ENCODE data around the gene MAPRE3. TPM values are rescaled to one million over a fixed set of nuclear protein-coding genes. Genes with fewer than 3 reads are reported as not detected.
A peak's percentile ranks its signal among the peaks of the same experiment; 100 is the strongest.

Gene MAPRE3
- total RNA-seq, 1 donor from 2014 or later: 23.0 TPM

DNA sequence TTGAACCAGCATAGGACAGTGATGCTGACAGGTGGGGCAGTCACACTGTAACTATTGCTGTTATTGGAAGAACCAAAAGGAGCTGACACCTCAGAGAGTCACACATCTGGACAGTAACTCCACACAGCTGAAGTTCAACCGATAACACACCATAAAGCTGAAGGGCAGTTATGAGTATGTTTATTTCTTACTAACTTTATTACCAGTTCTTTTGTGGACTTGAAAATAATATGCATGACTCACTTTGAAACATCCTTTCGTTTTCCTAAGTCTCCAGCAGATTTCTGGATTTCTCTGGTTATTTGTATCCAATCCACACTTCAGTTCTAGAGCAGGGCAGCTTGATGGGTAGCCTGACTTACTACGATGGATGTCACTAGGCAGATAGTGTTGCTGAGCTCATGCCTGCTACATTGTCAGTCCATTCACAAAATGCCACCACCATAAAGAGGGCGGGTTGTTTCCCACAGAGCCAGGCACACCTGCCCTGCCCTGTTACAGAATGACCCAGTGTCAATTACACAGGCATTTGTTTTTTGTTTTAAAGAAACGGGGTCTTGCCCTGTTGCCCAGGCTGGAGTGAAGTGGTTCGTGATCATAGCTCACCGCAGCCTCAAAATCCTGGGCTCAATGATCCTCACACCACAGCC is 72.7 kb downstream of the MAPRE3 start:
- TF ChIP-seq, protein P1, sequence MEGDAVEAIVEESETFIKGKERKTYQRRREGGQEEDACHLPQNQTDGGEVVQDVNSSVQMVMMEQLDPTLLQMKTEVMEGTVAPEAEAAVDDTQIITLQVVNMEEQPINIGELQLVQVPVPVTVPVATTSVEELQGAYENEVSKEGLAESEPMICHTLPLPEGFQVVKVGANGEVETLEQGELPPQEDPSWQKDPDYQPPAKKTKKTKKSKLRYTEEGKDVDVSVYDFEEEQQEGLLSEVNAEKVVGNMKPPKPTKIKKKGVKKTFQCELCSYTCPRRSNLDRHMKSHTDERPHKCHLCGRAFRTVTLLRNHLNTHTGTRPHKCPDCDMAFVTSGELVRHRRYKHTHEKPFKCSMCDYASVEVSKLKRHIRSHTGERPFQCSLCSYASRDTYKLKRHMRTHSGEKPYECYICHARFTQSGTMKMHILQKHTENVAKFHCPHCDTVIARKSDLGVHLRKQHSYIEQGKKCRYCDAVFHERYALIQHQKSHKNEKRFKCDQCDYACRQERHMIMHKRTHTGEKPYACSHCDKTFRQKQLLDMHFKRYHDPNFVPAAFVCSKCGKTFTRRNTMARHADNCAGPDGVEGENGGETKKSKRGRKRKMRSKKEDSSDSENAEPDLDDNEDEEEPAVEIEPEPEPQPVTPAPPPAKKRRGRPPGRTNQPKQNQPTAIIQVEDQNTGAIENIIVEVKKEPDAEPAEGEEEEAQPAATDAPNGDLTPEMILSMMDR (IDR thresholded peaks at IDR 0.05): no peak
- Histone ChIP-seq H3K9me3 (no peaks in the 10 kb centered on the region), H3K27me3 (no peaks in the 10 kb centered on the region), H3K27ac (no peak overlapping the region), H3K4me3 (no peak overlapping the region), H3K4me1 (no peaks in the 10 kb centered on the region), H3K36me3 (peaks cover 35% of the 10 kb centered on the region)
- intact Hi-C loops (cut with DNase I): no loop called here
- DNase-seq: no peak
- ATAC-seq: no peak

DNA sequence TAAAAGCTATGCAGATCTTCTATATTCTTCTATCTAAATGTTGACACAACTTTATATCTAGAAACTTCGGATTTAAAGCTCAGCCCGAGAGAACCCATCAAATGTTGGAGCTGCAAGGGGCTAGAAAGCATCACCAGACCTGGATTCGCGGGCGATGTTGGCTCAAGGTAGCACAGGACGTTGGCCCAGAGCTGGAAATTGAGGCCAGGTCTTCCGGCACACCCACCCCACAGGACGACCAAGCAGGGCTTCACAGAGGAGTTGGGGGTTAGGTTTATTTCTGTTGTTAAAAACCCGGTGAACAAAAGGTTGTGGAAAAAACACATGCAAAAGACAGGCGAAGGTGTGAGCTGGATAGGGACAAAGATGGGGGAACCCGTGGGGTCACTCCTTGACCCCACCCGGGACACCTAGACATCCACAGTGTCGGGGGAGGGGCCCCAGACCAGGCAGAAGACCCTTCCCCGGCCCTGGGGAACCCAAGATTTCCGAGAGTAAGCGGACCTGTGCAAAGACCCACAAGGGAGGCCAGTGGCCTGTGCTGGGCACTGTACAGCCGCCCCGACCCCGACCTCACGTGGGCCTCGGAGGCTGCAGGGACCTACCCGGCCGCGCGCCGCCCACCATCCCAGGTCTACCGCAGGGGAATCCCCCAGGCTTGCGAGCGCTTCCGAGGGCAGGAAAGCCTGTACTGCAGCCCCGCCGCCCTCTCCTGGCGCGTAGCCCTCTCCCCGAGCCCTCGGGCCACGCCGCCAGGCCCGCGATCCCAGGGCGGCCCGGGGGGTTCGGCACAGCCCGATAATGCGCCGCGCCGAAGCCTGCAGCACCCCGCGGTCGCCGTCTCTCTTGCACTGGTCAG is 79.2 kb downstream of the MAPRE3 start:
- H3K27me3 ChIP-seq: no peaks in the 10 kb centered on the region
- intact Hi-C loops (cut with DNase I): no loop called here
- TF ChIP-seq, protein P1 (IDR thresholded peaks at IDR 0.05): no peak
- H3K36me3 ChIP-seq: peaks cover 15% of the 10 kb centered on the region
- peaks cover 13% of the 10 kb centered on the region for H3K4me1 ChIP-seq
- peak overlapping the region; percentile 85 for H3K4me3 ChIP-seq
- DNase-seq (peak; percentile 82), ATAC-seq (peak; percentile 40)
- H3K9me3 ChIP-seq: no peaks in the 10 kb centered on the region
- H3K27ac ChIP-seq: peak overlapping the region; percentile 78

DNA sequence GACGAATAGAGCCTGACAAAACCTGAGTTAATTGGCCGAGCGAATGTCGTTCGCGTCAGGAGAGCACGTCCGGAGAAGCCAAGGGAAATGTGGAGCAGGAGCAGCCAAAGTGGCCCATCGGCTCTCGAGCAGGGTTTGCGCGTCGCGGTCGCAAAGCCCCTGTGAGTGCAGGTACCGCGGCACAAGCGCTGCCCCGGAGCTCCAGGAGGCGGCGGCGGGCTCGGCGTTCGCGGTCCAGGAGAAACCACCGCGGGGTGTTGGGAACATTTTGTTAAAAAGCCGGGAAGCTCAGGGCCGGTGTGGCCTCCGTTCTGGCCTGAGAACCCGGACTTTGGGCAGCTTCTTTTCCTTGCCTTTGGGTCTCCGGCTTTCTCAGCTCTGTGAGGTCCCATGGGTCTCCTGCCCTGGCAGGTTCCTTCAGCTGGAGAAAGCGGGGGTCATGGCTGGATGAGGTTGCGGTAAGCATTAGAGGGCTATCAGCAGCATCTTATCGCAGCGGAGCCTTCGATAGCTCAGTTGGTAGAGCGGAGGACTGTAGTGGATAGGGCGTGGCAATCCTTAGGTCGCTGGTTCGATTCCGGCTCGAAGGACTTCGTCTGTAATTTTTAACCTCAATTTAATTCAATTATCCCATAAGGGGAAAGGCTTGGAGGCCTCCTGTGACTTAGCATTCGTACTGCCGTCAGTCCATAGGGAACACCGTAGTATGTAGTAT is 80.0 kb downstream of the MAPRE3 start:
- Histone ChIP-seq H3K27ac (peak overlapping the region; percentile 78), H3K9me3 (no peaks in the 10 kb centered on the region), H3K27me3 (no peaks in the 10 kb centered on the region), H3K4me3 (peak overlapping the region; percentile 85), H3K36me3 (peaks cover 23% of the 10 kb centered on the region), H3K4me1 (peaks cover 13% of the 10 kb centered on the region)
- intact Hi-C loops (cut with DNase I): no loop called here
- ATAC-seq (peak; percentile 79), DNase-seq (peak; percentile 89)
- TF ChIP-seq, protein P1 (IDR thresholded peaks at IDR 0.05): peak; percentile 46

DNA sequence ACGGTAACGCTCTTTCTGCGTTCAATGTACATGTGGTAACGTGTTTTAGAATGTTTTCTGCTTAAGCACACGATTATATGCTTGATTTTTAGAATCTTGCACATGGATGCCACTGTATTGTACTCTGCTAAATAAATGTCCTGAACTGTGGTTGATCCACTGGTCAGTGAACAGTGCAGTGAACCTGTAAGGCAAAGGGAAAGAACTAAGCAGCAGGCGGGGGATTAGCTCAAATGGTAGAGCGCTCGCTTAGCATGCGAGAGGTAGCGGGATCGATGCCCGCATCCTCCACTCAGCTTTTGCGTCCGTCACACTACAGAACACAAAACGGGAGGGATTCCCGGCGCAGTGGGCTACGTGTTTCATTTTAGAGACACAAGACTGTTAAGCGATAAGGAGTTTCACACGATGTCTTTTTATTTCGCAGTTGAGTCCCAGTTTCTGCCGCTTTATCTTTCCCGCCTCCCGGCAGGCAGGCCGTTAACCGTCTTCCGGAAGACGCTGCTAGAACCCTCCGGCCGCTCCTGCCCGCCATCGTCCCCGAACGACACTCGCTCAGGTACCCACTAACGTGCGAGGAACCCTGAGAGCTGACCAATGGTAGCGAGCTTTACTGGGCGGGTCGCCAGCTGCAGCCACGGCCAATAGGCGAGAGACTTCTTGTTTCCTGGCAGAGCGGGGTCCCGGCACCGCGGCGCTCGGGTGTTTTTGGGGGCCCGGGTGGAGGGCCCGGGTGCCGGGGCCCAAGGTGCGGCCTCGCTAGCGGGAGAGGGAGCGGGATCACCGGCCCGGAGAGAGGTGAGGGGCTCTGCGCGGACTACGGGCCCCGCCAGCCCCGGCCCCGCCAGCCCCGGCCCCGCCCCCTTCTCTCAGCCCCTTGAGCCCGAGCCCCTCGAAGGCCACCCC is 80.8 kb downstream of the MAPRE3 start, which contains the start of gene AGBL5:
AGBL5 (plus strand) TSS at position 673 of the 906 bp plus-strand sequence. CDS start 1,291 bp downstream, outside the sequence.
- H3K36me3 ChIP-seq: peaks cover 31% of the 10 kb centered on the region
- peak; percentile 89 for ATAC-seq
- H3K27me3 ChIP-seq: no peaks in the 10 kb centered on the region
- peaks cover 13% of the 10 kb centered on the region for H3K4me1 ChIP-seq
- intact Hi-C loops (cut with DNase I): no loop called here
- TF ChIP-seq, protein P1 (IDR thresholded peaks at IDR 0.05): no peak
- DNase-seq: peak; percentile 97
- H3K9me3 ChIP-seq: no peaks in the 10 kb centered on the region
- H3K27ac ChIP-seq: peak within 1 kb of the TSS; percentile 78
- H3K4me3 ChIP-seq: peak within 1 kb of the TSS; percentile 85
